DND-41 (cell line): ENCODE measurements around the gene RNF43.

ENCODE experiments used
- EZH2 ChIP-seq: IDR thresholded peaks from 3 replicates; pipeline ENCODE4 v1.6.1; 2012; ENCODE audit warnings: borderline replicate concordance, low read depth, mild to moderate bottlenecking, moderate library complexity, low read length, inconsistent platforms; ENCODE audit not compliant: severe bottlenecking
- TF ChIP-seq, protein P1 (sequence below): IDR thresholded peaks from 2 replicates; pipeline ENCODE4 v1.5.1; 2012; ENCODE audit warnings: borderline replicate concordance, low read length, moderate library complexity, mild to moderate bottlenecking; ENCODE audit not compliant: poor library complexity, severe bottlenecking; ENCODE audit errors: extremely low read depth

DNA sequence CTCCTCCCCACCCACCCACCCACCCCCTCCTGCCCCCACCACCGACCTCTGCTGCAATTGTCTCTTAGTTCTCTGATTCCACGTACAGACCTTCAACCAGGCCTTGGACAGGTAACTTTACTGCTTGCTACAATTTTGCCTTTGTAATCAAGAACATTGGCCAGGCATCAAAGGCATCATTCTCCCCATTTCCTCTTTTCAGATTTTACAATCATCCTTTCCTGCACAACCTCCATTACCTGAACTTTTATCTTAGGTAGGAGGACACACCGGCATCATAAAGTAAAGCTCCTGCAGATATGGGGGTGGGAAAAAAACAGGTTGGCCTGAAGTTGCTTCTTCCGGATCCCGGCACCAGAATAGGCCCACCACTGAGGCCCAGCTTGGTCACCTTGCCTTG is 39.7 kb downstream of the RNF43 start:
- TF ChIP-seq EZH2: no peak
- TF ChIP-seq, protein P1, sequence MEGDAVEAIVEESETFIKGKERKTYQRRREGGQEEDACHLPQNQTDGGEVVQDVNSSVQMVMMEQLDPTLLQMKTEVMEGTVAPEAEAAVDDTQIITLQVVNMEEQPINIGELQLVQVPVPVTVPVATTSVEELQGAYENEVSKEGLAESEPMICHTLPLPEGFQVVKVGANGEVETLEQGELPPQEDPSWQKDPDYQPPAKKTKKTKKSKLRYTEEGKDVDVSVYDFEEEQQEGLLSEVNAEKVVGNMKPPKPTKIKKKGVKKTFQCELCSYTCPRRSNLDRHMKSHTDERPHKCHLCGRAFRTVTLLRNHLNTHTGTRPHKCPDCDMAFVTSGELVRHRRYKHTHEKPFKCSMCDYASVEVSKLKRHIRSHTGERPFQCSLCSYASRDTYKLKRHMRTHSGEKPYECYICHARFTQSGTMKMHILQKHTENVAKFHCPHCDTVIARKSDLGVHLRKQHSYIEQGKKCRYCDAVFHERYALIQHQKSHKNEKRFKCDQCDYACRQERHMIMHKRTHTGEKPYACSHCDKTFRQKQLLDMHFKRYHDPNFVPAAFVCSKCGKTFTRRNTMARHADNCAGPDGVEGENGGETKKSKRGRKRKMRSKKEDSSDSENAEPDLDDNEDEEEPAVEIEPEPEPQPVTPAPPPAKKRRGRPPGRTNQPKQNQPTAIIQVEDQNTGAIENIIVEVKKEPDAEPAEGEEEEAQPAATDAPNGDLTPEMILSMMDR: no peak
